22Rv1 (cell line): ENCODE results near the gene SEZ6.

Experiments
- ZFX ChIP-seq: fragments of 450-650 bp; IDR thresholded peaks from 2 replicates; pipeline ENCODE4 v1.6.1; 2017; ENCODE audit warnings: antibody characterized with exemption, borderline replicate concordance
- TF ChIP-seq, protein P1 (sequence below): fragments of 450-650 bp; IDR thresholded peaks from 2 replicates; pipeline ENCODE4 v1.5.1; 2017; ENCODE audit warnings: mild to moderate bottlenecking

DNA sequence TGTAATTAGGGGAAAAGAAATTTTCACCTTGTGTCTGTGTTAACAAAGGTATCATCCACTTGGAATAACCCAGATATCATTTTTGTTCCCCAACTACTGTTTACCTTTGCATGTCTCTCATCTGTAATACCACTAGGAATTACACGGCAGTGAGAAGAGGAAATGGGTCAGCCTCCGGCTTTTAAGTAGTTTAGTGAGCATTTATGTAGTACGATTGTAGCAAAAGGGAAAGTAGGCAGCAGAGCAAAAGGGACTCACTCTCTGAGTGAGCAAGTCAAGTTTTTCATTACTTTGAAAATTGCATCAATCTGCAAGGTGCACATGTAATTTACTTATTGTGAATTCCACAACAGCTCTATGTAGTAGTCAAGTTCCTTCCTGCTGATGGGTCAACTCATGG lies 65.7 kb downstream of the SEZ6 start:
- TF ChIP-seq, protein P1, sequence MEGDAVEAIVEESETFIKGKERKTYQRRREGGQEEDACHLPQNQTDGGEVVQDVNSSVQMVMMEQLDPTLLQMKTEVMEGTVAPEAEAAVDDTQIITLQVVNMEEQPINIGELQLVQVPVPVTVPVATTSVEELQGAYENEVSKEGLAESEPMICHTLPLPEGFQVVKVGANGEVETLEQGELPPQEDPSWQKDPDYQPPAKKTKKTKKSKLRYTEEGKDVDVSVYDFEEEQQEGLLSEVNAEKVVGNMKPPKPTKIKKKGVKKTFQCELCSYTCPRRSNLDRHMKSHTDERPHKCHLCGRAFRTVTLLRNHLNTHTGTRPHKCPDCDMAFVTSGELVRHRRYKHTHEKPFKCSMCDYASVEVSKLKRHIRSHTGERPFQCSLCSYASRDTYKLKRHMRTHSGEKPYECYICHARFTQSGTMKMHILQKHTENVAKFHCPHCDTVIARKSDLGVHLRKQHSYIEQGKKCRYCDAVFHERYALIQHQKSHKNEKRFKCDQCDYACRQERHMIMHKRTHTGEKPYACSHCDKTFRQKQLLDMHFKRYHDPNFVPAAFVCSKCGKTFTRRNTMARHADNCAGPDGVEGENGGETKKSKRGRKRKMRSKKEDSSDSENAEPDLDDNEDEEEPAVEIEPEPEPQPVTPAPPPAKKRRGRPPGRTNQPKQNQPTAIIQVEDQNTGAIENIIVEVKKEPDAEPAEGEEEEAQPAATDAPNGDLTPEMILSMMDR, result no peak
- no peak for TF ChIP-seq ZFX
